NCI-H345 treated with DMSO at 0.1 percent for 48 hours (cell line): ENCODE data around the gene GMEB2.
A peak's percentile ranks its signal among the peaks of the same experiment; 100 is the strongest.

Experiments
- DNase-seq: peaks from one replicate; lab custom pipeline; 2025; ENCODE audit not compliant: unreplicated experiment; lab: John Stamatoyannopoulos, UW

GMEB2 gene

DNA sequence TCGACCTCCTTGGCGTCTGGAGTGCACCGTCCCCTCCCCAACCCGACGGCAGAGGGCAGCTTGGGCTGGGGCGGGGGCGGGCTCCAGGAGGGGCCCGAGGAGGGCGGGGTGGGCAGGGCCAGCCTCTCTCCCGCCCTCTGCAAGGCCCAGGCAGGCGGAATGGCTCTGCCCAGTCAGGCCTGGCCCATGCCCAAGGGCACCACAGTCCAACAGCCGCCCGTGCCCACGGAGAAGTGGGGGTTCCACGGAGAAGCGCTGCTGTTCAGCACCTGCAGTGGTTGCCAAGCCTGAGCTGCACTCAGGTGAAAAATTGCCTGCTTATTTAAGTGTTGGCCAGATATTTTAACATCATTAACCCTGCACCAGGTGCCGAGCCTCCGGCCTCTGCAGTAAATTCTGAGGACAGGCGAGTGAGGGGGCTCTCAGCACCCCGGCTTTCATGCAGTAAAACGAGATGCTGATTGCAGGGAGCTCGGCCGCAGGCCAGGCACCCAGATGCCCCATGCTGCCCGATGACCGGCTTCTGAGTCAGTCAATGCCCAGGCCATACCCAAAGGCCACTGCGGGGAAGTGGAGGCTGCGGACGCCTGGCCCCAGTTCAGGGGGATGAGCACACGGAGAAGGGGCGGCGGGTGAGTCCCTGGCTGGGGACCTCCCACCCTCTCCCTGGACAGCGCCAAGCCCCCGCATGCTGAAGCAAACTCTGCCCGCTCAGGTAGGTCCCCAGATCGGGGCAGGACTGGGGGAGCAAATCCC is 79.0 kb downstream of the GMEB2 start, which contains the start of gene SRMS:
Gene SRMS, minus strand, starts transcription at position 25 of the 756 bp plus-strand sequence. CDS start 286 bp downstream, outside the sequence.
- no peak for DNase-seq

DNA sequence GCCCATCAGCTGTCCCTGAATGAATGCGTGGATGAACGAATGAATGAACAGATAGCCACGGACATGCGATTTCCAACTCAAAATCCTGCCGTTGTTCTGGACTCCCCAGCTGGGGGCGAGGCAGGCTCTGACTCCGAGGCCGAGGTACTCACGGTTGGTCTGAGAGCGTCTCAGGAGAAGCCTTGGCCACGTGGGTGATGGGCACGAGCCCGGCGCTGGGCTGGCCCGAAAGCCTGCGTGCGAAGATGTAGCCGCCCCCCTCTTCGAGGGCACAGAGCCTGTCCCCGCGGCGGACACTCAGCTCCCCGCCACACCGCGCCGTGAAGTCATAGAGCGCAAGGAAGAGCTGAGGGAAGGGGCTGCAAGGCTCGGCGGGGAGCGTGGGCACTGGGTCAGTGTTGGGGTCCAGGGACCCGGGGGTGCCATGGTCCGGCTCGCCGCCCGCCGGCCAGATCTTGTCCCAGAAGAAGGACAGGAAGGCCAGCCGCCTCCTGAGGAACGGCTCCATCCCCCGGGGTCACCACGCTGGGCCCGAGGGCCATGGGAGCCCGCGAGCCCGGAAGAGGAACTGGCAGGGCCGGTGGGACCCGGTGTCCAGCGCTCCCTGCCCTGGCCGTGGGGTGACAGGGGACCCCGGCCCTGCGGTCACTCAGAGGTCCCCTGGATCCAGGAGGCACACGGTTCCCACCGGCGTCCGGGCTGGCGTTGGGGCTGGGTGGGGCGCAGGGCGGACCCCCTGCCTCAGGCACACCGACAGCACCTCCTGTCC is 79.8 kb downstream of the GMEB2 start:
- DNase-seq, result no peak

DNA sequence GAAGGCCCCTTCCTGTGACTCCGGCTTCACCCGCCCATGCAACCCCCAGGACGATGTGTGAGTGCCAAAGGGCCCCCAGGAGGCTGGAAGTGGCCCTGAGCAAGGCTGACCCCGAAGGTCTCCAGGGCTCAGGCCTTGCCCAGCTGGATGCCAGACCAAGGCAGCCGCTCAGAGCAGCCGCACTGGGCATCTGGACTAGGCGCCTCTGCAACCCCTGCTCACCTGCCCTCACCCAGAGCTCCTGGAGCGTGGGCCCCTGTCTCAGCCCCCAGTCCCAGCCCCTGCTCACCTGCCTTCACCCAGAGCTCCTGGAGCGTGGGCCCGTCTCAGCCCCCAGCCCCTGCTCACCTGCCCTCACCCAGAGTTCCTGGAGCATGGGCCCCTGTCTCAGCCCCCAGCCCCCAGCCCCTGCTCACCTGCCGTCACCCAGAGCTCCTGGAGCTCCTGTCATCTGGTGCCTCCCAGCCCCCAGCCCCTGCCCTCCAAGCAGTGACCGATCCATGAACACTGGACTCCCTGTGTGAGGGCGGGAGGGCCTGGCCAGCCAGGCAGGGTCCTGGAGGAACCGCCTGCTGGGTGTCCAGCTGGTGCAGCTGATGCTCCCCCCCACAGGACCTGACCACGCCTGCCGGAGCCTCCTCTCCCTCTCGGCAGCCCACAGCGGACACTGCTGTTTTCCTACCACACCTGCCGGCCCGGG is 80.5 kb downstream of the GMEB2 start:
- no peak for DNase-seq

GRCh38 chr20:63545814-63546213 is 81.1 kb downstream of the GMEB2 start:
- no peak for DNase-seq

DNA sequence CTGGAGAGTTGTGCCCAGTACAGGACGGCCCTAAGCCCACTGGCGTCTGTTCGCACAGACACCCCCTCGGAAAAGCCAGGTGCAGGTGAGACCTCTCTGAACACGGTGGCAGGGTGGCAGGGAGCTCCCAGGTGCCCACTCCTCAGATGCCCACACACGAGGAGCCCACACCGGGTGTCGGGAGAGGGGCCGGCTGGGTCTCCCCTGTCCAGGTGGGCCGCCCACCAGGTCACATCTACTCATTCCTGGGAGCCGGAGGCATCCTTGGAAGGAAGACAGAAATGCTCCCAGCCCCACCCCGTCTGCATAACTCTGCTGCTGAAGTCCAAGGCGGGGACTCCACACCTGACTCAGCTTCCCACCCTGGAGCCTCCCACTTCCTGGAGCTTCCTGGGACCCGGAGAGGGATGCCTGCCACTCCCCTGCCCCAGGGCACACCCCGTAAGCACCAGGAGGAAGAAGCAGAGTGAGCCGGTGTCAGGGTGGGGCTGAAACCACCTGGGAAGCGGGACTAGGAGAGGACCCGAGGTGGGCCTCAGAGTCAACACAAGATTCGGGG is 81.9 kb downstream of the GMEB2 start:
- DNase-seq, result no peak

GRCh38 chr20:63544241-63544957 is 82.5 kb downstream of the GMEB2 start:
- DNase-seq, result no peak

DNA sequence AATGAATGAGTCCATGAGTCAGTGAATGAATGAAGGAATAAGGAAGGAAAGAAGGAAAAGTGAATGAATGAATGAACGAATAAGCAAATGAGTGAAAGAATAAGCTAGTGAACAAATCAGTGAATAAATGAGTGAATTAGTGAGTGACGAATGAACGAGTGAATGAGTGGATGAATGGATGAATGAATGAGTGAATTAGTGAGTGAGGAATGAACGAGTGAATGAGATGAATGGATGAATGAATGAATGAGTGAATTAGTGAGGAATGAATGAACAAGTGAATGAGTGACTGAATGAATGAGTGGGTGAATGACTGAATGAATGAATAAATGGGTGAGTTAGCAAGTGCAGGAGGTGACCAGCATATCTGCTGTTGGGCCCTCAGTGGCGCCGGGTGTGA is 83.2 kb downstream of the GMEB2 start:
- no peak for DNase-seq

- DNase-seq, result no peak
Measured at GRCh38 chr20:63543131-63543530, 83.8 kb downstream of the GMEB2 start.

DNA sequence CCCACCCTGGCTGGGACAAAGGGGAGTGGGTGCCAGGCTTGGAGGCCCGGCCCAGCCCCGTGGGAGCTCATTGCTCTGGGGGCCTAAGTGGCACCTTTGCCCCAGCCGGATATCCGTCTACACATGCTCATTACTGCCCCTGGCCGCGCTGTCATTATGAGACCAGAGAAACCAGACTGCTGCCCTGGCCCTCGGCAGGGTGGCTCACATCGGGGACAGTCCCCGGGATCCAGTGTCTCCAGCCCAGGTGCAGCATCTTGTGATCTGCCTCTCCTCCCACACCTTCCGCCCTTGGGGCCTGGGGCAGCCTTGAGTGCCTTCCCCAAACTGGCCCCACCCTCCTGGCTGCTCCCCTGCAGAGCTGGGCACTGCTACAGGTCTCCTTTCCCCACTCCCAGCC is 84.2 kb downstream of the GMEB2 start:
- DNase-seq, result no peak

DNA sequence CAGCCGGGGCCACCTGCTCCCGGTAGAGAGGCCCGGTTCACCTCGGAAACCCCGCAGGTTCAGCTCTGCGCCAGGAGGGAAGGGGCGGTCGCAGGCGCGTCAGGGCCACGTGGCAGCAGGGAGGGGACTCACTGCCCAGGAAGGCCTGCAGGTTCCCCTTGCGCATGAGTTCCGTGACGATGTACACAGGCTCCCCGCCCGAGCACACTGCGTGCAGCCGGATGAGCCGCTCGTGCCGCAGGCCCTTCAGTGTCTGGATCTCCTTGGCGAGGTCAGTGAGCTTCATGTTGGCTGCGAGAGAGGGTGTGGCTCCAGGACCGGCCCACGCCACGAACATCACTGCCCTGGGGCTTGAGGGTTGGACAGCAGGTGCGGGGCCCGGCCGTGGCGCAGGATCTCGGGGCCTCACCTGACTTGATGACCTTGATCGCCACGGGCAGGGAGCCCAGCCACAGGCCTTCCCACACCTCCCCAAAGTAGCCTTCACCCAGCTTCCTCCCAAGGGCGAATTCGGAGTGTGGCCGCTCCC is 84.8 kb downstream of the GMEB2 start:
- DNase-seq, result no peak

DNA sequence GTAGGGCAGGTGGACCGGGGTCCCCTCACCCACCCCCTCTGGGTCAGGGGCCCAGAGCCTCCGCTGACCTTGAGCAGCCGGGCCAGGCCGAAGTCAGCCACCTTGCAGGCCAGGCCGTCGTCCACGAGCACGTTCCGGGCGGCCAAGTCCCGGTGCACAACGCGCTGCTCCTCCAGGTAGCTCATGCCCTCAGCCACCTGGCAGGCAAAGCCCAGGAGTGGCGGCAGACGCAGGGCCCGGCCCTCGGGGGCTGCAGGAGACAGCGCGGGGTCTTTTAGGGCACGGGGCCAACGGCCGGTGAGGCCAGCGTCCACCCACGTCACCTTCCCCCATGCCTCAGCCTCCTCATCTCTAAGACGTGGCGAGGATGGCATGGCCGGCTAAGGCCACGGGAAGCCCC is 85.5 kb downstream of the GMEB2 start:
- no peak for DNase-seq

GRCh38 chr20:63540417-63541186 is 86.3 kb downstream of the GMEB2 start:
- DNase-seq, result no peak

GRCh38 chr20:63539441-63540370 is 87.2 kb downstream of the GMEB2 start:
- DNase-seq, result no peak

DNA sequence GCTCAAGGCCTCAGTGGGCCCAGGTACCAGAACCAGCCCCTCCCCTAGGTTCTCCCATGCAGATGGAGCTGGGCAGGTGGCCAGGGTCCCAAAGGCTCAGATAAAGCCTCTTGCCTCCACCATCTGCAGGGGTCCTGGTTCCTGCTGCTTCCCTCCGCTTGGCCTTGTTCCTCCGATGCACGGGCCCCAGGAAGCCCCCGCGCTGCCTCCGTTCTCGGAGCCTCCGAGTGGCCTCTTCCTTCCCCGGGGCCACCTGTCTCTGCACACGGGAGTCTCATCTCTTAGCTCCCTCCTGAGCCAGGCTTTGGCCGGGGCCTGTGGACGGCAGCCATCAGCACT is 87.8 kb downstream of the GMEB2 start:
- DNase-seq, result peak; percentile 80

DNA sequence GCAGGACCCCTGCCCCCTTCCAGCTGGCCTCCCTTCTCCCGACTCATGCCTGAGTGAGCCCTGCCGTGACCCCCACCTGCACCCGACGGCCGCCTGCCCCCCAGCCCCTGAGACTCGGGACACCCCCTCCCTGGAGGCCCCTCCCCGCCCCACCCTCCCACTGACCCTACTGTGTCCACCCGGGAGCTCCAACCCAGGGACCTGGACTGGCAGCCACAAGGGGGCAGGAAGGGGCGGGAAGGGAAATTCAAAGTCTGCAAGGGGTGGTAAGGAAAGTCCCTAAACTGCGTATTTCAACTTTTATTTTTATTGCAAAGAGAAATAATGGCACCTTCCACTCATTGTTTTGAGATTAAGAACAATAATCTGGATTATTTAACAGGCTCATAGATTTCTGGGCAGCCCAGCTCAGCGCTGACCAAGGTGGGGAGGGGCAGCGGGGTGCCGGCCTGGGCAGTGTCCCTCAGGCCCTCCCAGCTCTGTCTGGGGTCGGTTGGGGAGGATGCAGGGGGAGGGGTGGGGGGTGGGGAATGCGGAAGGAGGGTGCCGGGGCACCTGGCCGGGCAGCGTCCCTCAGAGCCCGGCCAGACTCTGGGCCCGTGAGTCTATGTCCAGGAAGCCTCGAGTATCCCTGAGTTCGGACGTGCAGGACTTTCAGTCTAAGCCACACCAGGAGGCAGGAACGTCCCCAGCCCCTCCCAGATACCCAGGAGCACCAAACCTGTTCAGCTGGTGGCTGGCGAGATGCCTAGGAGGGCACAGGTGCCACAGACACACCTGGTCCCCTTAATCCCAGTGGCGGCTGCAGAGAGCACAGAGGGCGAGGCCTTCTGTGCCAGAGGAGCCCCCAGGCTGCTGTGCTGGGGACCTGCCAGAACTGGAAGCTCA is 88.5 kb downstream of the GMEB2 start:
- peak; percentile 93 for DNase-seq
